IPS DF 4.7 (cell line): ENCODE results near the gene MAP4K2.

Source experiments
- DNase-seq: peaks from one replicate; pipeline ENCODE4 v3.0.0-alpha.2; 2013; ENCODE audit warnings: low spot score; ENCODE audit errors: extremely low read depth

MAP4K2 gene

DNA sequence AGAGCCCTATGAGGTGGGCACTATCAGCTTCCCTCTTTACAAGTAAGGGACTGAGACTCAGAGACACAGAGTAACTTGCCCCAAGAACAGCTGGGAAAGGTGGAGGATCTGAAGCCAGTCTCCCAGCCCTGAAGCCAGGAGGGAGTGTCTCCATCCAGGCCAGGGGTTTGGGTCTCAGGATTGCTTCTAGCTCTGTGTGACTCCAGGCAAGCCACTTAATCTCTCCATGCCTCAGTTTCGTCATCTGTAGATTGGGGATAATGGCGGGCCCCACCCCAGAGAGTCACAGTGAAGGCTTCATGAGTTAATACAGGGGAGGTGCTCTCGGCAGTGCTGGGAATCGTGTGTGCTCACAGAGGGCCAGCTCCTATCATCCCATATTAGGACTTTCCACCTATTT lies 10.5 kb downstream of the MAP4K2 start:
- DNase-seq, result no peak

DNA sequence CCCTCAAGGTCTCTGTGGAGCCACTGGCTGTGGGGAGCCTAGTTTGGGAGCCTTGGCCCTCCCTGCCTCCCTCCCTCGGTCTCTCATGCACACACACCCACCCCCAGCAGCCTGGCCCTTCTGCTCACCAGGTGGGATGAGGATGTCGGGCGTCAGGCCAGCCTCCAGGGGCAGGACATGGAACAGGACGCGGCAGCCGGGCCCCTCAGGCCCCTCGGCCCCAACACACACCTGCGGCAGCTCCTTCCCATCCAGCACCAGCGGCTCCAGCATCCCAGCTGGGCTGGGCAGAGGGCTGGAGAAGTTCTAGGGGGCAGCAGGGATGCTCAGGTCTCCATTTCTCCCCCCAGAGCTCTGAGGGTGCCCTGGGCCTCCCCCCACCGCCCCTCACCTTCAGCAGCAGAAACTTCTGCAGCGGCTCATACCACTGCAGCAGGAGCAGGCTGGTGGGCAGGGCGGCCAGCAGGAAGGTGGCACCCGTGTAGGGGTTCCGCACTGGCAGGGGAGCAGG lies 11.2 kb downstream of the MAP4K2 start:
- DNase-seq, result no peak

DNA sequence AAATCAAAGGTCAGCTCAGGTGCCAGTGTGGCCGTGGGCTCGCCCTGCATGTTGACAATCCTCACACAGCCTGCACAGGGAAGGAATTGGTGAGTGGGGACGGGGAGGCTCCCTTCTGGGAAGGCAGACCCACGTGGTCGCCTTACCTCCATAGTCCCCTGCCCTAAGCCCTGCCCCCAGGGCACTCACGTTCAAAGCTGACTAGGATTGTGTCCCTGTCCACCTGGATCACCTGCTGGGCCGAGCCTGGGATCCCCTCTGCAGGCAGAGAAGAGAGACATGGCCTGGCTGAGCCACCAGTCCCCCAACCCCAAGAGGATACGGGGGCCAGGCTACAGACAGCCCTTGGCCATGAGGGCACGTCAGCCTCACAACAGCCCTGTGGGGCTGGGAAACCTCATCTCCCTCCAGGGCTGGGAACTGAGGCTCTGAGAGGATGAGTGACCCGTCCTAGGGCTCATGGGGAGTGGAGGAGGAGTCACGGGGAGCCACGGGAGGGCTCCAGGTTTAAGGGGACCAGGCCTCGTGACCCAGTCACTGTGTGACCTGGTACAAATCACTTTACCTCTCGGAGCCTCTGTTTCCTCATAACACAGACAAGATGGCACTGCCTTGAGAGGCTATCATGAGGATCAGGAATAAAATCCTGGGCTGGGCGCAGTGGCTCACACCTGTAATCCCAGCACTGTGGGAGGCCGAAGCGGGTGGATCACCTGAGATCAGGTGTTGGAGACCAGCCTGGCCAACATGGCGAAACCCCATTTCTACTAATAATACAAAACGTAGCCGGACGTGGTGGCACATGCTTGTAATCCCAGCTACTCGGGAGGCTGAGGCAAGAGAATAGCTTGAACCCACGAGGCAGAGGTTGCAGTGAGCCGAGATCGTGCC lies 12.6 kb downstream of the MAP4K2 start:
- DNase-seq, result no peak

DNA sequence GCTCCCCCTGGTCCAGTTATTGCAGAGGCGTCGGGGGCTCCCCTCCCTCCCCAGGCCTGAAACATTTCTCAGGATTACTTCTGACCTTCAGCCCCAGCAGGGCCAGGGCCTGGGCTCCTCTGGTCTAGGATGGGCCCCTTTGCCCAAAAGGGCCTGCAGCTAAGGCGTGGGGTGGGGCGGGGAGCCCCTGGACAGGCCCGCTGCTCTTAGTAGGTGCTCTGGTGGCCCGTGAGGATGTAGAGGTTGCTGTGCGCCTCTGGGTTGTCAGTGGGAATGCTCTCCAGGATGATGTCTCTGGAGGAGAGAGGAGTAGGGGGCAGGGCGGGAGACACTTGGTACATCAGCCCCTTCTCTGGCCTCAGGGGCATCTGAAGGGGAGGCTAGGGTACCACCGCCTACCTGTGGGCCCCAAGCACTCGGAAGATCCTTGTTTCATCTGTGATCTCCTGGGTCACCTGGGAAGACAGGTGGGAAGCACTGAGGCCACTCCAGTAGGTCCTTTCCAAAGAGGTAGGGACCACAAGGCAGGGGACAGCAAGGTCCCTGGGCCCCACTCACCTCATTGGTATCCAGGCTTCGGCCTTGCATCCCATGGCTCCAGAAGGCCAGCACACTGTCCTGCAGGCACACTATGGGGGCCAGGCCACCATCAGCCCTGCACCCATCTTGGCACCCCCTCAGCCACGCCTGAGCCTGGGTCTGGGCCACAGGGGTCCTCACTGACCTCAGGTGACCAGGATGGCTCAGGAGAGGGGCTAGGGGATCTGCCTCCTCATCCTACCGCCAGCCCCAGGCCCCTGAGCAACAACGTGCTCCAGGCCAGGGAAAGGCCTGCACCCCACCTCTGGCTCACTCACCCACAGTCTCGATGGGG lies 13.4 kb downstream of the MAP4K2 start:
- DNase-seq, result no peak

DNA sequence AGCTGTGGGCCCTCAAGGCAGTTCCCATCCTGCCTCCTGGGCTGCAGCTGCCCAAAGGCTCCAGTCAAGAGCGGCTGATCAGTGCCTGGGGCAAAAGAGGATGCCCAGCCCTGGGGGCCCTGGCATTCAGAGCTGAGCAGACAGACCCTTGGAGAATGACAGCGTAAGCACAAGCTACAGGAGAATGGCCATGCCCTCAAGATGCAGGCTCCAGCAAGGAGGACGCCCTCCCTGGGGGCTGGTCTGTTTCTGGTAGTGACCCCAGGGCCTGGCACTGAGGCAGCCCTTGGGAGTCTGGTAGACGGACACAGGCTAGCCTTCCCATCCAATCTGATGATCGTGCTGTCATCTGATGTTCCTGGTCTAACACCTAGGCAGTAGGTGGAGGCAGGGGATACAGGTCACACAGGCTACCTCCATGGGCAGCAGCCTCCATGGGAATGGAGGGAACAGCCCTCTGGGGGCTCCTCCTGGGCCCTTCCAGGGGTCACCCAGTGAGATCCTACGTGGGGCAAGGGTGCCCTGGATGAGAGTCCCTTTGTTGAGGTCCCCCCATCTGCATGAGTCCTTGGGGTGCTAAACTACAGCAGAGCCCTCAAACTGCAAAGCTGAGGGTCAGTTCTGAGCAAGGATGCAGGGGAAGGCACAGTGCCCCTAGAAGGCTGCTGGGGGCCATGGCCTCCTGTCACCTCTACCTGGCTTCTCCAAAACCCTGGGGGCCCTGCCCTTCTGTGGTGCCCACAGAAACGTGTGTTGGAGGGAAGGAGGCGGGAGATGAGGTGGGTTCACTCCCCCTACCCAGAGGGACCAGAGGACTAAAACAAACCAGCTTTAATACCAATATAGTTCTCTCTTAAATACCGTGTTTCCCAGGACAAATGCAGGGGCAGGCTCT lies 14.4 kb downstream of the MAP4K2 start:
- DNase-seq, result no peak

DNA sequence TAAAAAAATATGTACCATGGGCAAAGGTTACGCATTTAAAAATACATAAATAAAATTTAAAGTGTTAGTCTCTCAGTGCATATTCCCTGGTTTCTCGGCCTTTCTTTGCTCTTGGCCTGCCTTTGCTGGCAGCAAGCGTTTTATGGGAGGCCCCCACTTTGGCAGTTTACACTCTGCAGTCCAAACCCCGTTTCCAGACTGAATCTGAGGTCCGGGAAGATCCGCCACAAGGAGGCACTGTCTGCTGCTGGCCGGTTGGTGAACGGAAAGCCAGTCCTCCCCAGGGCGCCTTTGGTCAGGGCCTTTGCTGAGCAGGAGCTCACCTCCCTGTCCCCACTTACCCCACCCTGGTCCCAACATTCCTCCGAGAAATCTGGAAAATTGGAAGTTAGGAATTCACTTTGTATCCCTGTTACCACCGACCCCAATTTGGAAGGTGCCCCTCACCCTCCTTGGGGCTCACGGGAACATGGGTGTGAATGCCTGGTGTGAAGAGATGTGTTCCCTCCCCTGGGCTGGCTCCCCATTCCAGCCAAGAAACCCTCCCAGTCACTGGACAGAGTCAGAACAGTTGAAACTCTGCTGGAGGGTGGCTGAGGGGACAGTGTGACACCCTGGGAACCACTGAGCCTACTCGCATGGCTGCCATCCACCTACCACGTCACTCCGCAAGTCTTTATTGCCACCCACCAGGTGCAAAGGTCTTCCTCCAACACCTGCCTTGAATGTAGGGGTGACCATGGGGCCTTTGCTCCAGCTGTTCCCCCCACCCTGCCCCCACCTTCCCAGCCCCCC lies 15.3 kb downstream of the MAP4K2 start:
- no peak for DNase-seq

DNA sequence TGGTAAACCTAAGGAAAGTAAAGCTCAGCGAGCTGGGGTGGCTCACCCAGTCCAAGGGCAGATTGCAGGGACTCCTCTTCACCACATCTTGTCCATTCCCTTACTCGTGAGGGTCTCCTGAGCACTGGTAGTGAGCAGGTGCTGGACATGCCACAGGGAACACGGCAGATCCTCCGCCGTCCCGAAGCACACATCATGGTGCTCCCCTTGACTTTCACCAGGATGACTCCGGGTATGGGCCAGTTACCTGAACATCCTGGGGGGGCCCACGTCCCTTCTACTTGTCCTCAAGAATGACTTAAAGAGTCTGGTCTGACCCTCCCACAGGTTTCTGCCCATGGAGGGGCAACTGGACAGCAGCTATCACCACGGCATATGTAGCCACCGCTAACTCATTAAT lies 16.7 kb downstream of the MAP4K2 start:
- DNase-seq, result no peak

DNA sequence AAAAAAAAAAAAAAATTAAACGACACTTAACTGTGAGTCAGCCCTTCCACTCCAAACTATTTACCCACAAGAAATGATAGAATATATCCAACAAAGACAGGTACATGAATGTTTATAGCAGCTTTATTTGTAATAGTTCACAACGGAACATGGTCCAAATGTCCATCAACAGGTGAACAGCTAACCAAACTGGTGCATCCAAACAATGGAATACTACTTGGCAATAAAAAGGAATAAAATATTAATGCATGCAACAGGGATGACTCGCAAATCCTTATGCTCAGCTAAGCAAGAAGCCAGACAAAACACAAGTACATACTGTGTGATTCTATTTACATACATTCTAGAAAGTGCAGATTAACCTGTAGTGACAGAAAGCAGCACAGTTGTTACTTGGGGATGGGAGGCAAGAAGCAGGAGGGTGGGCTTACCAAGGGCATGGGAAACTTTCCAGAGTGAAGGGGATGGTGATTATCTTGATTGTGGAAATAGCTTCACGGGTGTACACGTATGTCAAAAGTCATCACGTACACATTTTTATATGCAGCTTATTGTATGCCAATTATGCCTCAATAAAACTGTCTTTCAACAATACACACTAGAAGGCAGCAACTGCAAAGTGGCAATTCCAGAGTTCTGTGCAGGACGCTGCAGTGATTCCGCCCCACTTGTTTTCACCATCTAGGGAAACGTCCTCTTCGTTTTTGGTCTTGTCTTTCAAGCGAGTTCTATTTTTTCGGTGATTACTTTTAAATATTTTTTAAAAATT lies 18.0 kb downstream of the MAP4K2 start:
- DNase-seq, result no peak

DNA sequence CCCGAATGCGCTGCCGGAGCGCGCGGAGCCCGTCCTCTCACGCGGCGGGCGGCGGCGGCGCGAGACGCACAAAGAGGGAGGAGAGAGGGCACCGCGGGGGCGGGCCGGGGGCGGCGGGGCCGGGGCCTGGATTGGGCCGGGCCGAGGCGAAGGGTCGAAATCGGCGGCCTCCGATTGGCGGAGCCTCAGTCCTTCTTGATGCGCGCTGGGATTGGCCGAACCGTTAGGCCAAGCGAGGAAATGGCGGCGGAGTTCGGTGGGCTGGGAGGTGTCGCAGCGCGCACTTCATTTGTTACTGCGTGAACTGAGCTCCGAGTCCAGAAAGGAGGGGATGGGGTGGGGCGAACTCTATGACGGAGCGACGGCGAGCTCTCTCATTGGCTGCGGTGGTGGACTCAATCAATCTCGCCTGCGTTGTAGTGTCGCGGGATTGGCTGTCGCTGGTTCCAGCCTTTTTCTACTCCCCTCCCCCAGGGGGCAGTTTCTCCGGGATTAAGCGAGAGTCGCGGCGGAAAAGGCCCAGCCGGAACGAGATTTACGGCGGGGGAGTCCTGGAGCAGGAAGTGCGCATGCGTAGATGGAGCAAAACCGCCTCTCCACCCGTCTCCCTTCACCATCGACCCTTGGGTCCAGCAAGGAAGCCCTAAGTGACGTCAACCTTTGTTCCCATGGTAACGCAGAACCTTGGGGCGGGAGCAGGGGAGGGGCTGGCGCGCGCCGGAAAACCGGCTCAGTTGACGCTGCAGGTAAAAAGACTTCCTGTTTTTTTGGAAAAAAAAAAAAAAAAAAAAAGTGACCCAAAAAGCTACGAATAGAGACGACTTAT lies 24.3 kb downstream of the MAP4K2 start, which contains the start of gene SF1:
SF1 (minus strand) TSS at position 70 of the 826 bp plus-strand sequence. CDS start 150 bp downstream, outside the sequence.
- DNase-seq, result peak; percentile 98

DNA sequence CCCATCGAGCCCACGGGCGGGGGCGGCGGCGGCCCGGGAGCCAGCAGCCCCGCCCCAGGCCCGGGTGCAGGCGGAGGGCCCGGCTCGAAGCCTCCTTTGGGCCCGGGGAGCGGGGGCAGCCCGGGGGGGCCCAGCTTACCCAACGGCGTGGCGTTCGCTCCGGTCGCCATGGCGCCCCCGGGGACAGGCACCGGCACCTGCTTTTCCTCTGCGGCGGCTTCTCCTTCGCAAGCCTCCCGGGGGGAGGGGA lies 24.9 kb downstream of the MAP4K2 start:
- DNase-seq, result no peak

DNA sequence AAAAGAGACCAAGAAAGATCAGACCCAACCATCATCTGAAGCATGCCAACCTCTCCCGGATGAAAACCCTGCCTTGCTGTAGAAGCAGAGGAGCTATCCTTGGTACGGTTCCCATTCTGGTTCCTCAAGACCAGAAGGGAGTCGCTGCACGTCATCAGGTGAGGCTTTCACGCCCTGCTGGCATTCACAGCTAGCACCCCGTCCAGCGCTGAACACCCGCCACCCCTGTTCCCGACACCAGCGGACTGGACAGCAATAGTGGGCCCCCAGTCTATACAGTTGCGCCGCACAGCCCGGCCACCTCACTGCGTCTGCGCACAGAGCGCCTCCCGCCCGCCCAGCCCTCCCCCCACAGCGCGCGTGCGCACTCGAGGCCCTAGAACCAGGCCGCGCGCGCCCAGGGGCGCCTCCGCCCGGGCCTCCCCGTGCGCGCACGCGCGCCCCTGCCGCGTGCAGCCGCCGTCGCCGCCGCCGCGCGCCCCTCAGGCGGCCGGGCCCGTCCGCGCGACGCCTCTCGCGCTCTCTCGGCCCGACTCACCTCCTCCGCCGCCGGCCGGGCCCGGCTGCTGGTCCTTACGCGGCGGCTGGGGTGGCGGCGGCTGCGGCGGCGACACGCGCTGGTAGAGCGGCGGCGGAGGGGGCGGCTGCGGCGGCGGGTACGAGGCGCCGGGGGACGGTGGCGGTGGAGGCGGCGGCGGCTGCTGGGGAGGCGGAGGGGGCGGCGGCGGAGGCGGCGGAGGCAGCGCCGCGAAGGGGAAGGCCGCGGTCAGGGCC lies 25.4 kb downstream of the MAP4K2 start:
- DNase-seq, result no peak

DNA sequence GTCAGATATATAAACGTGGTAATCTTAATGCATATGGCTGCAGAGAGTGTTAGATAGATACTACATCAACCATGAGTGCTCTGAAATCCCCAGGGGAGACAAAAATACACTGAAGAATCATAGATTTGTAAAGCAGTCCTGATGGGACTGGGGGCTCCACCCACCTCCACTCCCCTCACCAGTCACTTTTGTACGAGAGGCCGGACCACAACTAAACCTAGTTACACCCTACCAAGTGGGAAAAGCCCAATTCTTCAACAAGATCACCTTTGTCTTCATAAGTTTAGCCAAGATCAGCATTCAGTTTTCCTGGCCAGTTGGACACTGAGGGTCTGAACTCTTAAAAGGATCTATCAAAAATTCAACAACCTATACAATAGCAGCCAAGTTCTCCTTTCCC lies 26.1 kb downstream of the MAP4K2 start:
- no peak for DNase-seq

DNA sequence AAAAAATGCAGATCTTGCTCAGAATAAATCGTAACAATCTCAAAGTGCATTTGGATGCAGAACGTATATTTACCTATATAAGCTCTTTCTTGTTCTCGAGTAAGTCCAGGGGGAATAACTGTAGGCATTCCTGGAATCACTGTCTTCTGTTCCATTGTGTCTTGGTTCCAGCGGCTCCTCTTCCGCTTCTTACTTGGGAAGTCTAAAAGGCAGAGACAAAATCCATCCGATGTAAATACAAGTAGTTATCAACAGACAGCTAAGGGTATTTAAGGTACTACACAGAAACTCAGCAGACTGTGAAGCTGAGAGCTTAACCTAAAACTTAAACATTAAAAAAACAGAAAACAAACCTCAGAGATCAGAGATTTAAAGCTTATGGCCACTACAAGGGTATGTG lies 26.6 kb downstream of the MAP4K2 start:
- no peak for DNase-seq

DNA sequence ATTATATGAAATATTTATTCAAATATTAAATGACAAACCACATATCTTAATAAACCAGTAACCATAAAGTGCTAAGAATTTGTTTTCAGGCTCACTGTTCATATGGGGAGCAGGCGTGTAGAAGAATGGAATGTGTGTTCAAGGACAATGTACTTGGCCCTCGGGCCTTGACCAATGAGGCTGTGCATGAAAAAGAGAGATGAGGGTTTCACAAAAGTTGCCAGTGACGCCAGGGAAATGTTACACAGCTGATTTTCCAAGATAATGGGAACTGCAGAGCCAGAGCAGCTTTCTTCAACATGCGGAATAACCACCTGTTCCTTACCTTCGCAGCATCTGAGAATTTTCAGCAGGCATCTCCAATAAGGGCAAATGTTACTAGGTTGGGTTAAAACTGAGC lies 28.9 kb downstream of the MAP4K2 start:
- no peak for DNase-seq

DNA sequence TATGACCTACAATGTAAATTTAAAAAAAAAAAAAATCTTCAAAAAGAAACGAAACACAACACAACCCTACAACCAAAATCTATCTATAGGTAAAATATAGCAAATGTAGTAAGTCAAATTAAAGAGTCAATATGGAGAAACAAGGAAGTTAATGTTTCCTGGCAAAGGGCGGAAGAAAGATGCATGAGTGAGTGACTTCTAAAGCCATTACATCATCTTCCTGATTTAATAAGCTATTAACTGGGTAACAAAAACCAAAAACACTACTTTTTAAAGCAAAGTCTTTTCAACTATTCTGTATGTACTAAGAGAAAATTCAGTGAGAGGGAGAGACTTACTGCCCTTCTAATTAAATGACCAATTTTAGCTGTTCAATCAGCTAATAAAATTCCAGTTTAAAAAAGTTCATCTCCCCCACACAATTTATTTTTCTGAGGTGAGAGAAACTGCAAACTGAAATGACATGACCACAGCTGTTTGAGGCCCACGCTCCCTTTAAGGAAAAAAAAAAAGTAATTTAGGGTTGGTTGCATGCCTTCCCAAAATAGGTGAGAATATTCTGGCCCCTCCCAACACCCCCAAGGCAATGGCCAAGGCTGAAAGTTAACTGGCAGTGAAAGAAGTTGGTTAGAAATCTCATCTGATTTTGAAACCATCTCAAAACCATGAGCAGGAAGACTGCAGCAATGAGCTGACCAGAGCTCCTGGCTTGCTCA lies 30.6 kb downstream of the MAP4K2 start:
- DNase-seq, result no peak

DNA sequence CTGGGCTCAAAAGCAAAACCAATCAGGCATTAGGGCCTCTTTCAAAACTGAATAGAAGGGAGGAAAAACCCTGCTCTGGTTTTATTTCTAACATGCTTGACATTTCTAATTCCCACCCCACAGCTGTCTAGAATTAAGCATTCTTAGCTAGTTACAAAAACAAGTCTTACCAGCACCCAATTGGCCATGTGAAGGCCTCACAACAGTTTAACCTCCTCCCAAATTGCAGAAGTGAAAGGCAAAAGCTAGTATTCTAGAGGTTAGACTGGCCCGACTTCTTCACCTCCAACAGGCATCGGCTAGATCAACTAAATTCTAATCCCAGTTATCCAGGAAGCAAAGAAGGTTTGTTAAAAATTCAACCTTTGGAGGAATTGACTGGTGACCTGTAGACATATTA lies 31.2 kb downstream of the MAP4K2 start:
- no peak for DNase-seq

DNA sequence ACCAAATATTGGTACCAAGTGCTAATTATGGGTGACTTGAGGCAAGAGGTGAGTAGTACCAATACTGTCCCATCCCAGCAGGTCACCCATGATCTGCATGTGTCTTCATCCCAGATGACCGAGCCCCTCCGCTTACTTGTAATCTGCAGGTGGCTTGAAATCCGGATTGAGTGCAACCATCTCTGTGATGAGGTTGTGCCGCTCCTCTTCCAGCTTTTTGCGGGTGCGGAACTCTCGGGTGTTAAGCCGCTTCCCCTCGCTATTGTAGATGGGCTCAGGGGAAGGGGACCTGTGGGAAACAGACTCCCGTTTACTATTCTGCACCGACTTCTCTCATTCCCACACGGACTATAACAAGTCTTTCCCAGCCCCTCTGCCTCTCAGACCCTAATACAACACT lies 32.9 kb downstream of the MAP4K2 start:
- DNase-seq, result no peak

DNA sequence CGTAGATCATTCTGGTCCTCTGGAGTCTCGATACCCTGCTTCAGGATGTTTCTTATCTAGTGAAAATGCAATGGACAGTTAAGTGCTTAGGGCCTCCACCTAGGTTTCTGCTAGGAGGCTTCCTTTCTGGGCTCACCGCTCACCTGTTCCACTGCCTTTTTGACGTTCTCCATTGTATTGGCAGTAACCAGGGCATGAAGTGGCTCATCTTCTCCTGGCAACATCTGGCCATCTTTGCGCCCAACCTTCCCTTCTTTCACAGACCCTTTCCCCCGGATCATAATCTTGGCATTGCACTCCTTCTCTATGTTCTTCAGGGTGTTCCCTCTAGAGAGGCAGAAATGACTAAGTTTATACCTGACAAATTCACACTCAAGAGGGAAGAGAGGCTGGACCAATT lies 33.7 kb downstream of the MAP4K2 start:
- DNase-seq, result no peak
